ENCODE data around the gene SRXN1.
"Not testable (repeated sequence)": the region's sequence is repeated elsewhere in the genome, so short reads cannot be mapped to it uniquely, and the experiment has no call there.

Gene SRXN1

GRCh38 chr20:655726-656624 lies 3.0 kb upstream of the SRXN1 start:
- no peak for DNase-seq (ENCODE audit: low read depth in 2 of 2)

GRCh38 chr20:654417-654750 lies 1.4 kb upstream of the SRXN1 start:
- DNase-seq (ENCODE audit: low read depth in 2 of 2): no peak

- DNase-seq (ENCODE audit: low read depth in 2 of 2): no peak
Measured at GRCh38 chr20:653590-654416, 803 bp upstream of the SRXN1 start.

DNA sequence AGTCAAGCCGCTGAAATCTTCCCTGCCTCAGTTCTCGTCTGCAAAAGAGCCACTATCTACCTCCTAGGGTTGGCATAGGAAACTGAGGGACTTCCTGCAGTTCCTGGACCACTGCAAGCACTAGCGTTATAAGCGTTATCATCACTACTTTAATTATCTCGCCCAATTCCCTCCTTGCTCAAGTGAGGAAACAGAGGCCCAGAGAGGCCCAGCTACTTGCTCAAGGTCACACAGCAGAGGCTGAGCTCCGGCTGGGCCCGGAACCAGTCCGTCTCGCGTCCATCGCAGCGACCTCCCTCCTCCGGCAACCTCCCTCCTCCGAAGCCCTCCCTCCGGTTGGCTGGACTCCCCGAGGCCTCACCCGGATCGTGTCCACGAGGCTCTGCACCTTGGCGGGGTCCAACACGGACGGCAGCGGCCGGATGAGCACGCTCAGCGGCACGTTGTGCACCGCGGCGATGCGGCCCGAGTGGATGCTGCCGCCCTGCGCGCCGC lies 338 bp downstream of the SRXN1 start:
- no peak for DNase-seq (ENCODE audit: low read depth in 2 of 2)

- no peak for DNase-seq (ENCODE audit: low read depth in 2 of 2)
Measured at GRCh38 chr20:651713-652614, 1.0 kb downstream of the SRXN1 start.

- no peak for DNase-seq (ENCODE audit: low read depth in 2 of 2)
Measured at GRCh38 chr20:650954-651353, 2.0 kb downstream of the SRXN1 start.

GRCh38 chr20:650281-650680 lies 2.7 kb downstream of the SRXN1 start:
- DNase-seq (ENCODE audit: low read depth in 2 of 2): no peak

- DNase-seq (ENCODE audit: low read depth in 2 of 2): no peak
Measured at GRCh38 chr20:647479-648019, 5.5 kb downstream of the SRXN1 start.

DNA sequence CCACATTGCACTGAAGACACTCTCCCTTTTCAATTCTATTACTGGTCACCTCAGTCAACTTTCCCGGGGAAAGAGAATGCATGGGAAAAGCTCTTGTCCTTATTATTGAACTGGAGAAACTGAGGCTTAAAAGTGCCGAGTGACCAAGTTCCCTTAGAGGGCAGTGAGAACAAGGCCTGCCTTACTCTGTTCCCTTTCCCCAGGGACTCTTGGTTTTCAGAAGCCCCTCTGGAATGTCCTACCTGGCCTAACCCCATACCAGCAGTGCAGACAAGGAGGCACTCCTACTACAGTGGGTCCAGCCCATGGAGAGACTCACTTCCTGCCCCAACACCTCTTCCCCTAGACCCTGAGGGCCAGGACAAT lies 6.1 kb downstream of the SRXN1 start:
- DNase-seq (ENCODE audit: low read depth in 2 of 2): no peak

GRCh38 chr20:646107-646867 lies 6.7 kb downstream of the SRXN1 start:
- DNase-seq (ENCODE audit: low read depth in 2 of 2): no peak

GRCh38 chr20:645318-646106 lies 7.5 kb downstream of the SRXN1 start:
- peak in 1 of 2 donors; percentile 35 for DNase-seq (ENCODE audit: low read depth in 2 of 2)

- DNase-seq (ENCODE audit: low read depth in 2 of 2): no peak
Measured at GRCh38 chr20:644692-645317, 8.2 kb downstream of the SRXN1 start.

- no peak for DNase-seq (ENCODE audit: low read depth in 2 of 2)
Measured at GRCh38 chr20:642398-643174, 10.4 kb downstream of the SRXN1 start.

DNA sequence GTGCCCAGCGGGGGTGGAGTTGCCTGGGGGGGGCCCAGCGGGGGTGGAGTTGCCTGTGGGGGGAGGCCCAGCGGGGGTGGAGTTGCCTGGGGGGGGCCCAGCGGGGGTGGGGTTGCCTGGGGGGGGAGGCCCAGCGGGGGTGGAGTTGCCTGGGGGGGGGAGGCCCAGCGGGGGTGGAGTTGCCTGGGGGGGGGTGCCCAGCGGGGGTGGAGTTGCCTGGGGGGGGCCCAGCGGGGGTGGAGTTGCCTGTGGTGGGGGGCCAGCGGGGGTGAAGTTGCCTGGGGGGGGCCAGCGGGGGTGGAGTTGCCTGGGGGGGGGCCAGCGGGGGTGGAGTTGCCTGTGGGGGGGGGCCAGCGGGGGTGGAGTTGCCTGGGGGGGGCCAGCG lies 11.0 kb downstream of the SRXN1 start:
- DNase-seq (ENCODE audit: low read depth in 2 of 2): not testable (repeated sequence)

DNA sequence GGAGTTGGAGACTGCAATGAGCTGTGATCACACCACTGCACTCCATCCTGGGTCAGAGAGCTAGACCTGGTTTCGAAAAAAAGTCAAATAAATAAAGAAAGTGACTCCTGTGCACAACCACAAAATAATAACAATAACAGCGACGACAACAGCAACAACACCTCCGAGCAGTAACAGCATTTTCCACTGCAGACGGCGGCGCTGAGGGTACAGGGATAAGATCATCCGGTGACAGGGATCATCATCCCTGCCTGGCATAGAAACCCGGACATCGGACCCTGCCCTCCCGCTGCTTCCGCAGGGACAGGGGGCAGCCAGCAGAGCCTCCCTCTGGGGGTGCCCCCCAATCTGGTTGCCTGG lies 11.5 kb downstream of the SRXN1 start:
- DNase-seq (ENCODE audit: low read depth in 2 of 2): no peak

DNA sequence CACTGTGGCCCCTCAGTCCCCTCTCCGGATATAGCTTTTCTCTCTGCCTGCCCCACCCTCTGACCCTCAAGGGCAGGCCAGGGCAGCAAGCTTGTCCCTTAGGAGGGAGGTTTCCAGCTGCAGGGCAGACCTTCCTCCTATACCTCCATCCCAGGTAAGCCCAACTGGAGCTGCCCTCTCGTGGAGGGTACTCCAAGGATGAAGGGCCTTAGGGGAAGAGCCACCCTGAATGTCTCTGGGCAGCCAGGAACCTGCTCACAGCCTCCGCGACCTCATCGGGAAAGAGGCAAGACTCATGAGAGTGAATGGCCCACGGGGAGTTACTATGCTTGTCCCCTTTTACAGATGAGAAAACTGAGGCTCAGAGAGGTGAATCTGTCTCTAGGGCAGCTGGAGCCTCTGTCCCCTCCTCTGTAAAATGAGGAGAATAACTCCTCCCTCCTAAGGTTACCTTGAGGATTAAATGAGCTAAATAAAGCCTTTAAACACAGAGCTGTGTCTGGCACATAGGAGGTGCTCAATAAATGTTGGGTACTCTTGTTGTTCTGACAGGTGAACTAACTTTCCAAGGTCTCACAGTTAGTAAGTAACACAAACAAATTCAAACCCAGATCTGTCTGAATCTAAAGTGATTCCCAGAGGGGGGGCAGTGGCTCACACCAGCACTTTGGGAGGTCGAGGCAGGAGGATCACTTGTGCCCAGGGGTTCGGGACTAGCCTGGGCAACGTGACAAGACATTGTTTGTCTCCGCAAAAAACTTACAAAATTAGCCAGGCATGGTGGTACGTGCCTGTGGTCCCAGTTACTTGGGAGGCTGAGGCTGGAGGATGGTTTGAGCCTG lies 12.1 kb downstream of the SRXN1 start:
- no peak for DNase-seq (ENCODE audit: low read depth in 2 of 2)

DNA sequence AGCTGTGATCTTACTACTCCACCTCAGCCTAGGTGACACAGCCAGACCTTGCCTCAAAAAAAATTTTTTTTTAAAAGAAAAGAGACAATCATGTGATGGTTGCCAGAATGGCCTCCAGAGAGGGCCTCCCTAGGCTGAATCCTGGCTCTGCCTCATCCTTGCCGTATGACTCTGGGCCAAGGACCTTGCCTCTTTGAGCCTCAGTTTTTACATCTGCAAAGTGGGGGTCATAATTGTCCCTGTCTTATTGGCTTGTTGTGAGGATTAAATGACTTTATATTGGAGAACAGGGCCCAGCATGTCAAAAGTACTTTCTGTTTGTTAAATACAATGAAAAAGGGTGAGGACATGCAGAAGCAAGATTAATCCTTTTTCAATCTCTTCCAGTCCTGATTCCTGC lies 14.4 kb downstream of the SRXN1 start:
- DNase-seq (ENCODE audit: low read depth in 2 of 2): no peak

DNA sequence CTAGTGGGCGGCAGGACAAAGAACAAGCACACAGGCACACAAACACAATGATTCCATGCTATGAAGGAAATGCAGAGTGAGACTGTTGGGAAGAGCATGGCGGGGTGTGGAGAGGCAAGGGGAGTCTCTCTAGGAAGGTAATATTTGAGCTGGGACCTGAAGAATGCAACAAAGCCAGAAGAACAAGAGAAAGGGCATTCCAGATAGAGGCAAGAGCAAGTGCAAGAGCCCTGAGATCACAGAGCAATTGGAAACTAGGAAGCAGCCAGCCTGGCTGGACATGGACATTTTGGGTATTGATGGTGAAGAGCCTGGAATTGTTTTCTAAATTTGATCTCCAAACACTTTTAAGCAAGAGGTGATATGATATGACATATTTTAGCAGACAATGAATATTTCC lies 15.4 kb downstream of the SRXN1 start:
- no peak for DNase-seq (ENCODE audit: low read depth in 2 of 2)

Measured in stimulated activated CD8-positive, alpha-beta memory T cell treated with anti-CD3 and anti-CD28 coated beads, Interleukin-15, amount 100 ng/mL, for 4 hours (primary cell).